Measurements from ENCODE around the gene NEUROG1. TPM values are rescaled to one million over a fixed set of nuclear protein-coding genes. Genes with fewer than 3 reads are reported as not detected.

Gene NEUROG1
- total RNA-seq, 1 donor from 2014 or later: not detected

GRCh38 chr5:135571902-135572301 is 36.1 kb upstream of the NEUROG1 start:
- no peak overlapping the region for H3K4me3 Mint-ChIP-seq (ENCODE audit: unreplicated experiment)
- no peak for TF ChIP-seq CTCF (IDR thresholded peaks at IDR 0.05)
- H3K4me1 Mint-ChIP-seq (ENCODE audit: low read depth): peaks cover 10% of the 10 kb centered on the region
- no peaks in the 10 kb centered on the region for H3K36me3 Mint-ChIP-seq (ENCODE audit: low read depth)
- DNase-seq (ENCODE audit: low spot score): no peak
- H3K27ac Mint-ChIP-seq (ENCODE audit: unreplicated experiment): no peak overlapping the region
- peaks cover 15% of the 10 kb centered on the region for H3K27me3 Mint-ChIP-seq (ENCODE audit: low read depth)
- no peaks in the 10 kb centered on the region for H3K9me3 Mint-ChIP-seq (ENCODE audit: low read depth)

GRCh38 chr5:135571066-135571609 is 35.4 kb upstream of the NEUROG1 start:
- Mint-ChIP-seq H3K36me3 (ENCODE audit: low read depth) (no peaks in the 10 kb centered on the region), H3K27me3 (ENCODE audit: low read depth) (peaks cover 17% of the 10 kb centered on the region), H3K9me3 (ENCODE audit: low read depth) (no peaks in the 10 kb centered on the region), H3K4me1 (ENCODE audit: low read depth) (peaks cover 8% of the 10 kb centered on the region), H3K27ac (ENCODE audit: unreplicated experiment) (no peak overlapping the region), H3K4me3 (ENCODE audit: unreplicated experiment) (no peak overlapping the region)
- no peak for DNase-seq (ENCODE audit: low spot score)
- TF ChIP-seq CTCF (IDR thresholded peaks at IDR 0.05): no peak

GRCh38 chr5:135570453-135570764 is 34.6 kb upstream of the NEUROG1 start:
- Mint-ChIP-seq H3K27me3 (ENCODE audit: low read depth) (peaks cover 18% of the 10 kb centered on the region), H3K4me1 (ENCODE audit: low read depth) (peaks cover 6% of the 10 kb centered on the region), H3K4me3 (ENCODE audit: unreplicated experiment) (no peak overlapping the region), H3K9me3 (ENCODE audit: low read depth) (no peaks in the 10 kb centered on the region), H3K36me3 (ENCODE audit: low read depth) (no peaks in the 10 kb centered on the region), H3K27ac (ENCODE audit: unreplicated experiment) (no peak overlapping the region)
- TF ChIP-seq CTCF (IDR thresholded peaks at IDR 0.05): peak; percentile 47
- no peak for DNase-seq (ENCODE audit: low spot score)

- no peaks in the 10 kb centered on the region for H3K9me3 Mint-ChIP-seq (ENCODE audit: low read depth)
- peak; percentile 72 for TF ChIP-seq CTCF (IDR thresholded peaks at IDR 0.05)
- H3K4me1 Mint-ChIP-seq (ENCODE audit: low read depth): peaks cover 6% of the 10 kb centered on the region
- no peak overlapping the region for H3K4me3 Mint-ChIP-seq (ENCODE audit: unreplicated experiment)
- no peaks in the 10 kb centered on the region for H3K36me3 Mint-ChIP-seq (ENCODE audit: low read depth)
- peaks cover 22% of the 10 kb centered on the region for H3K27me3 Mint-ChIP-seq (ENCODE audit: low read depth)
- H3K27ac Mint-ChIP-seq (ENCODE audit: unreplicated experiment): no peak overlapping the region
- no peak for DNase-seq (ENCODE audit: low spot score)
These were observed 34.1 kb upstream of the NEUROG1 start for GRCh38 chr5:135569755-135570452.

- Mint-ChIP-seq H3K4me3 (ENCODE audit: unreplicated experiment) (no peak overlapping the region), H3K27ac (ENCODE audit: unreplicated experiment) (no peak overlapping the region), H3K27me3 (ENCODE audit: low read depth) (peaks cover 22% of the 10 kb centered on the region), H3K9me3 (ENCODE audit: low read depth) (no peaks in the 10 kb centered on the region), H3K36me3 (ENCODE audit: low read depth) (no peaks in the 10 kb centered on the region), H3K4me1 (ENCODE audit: low read depth) (peaks cover 6% of the 10 kb centered on the region)
- no peak for TF ChIP-seq CTCF (IDR thresholded peaks at IDR 0.05)
- DNase-seq (ENCODE audit: low spot score): no peak
These were observed 33.2 kb upstream of the NEUROG1 start for GRCh38 chr5:135568923-135569360.
